A549 (cell line): ENCODE results near the gene FLVCR2. TPM values are rescaled to one million over a fixed set of nuclear protein-coding genes. Genes with fewer than 3 reads are reported as not detected.

Experiments used
- ATAC-seq, 2 experiments: fragments of 200-7000 bp in 1 of 2; fragments of >200 bp in 1 of 2; cut with Nextera tagmentation in 1 of 2; cut with Tn5 transposase in 1 of 2; 3 replicates each; pipeline versions ENCODE4 v1.8.0 to v1.9.1; 2018 to 2020; ENCODE audit warnings: mild to moderate bottlenecking in 1 of 2, moderate library complexity in 1 of 2
- CTCF ChIA-PET: fragments of 300-600 bp; sonication (Branson Sonifier 250); formaldehyde crosslinking; extraction: SDS; loops from one replicate; lab custom pipeline; 2021; ENCODE audit warnings: antibody characterized with exemption, inconsistent platforms; lab: Yijun Ruan, JAX
- POLR2A ChIA-PET: fragments of 350-600 bp; formaldehyde crosslinking; extraction: SDS; loops from one replicate; lab custom pipeline; 2021; ENCODE audit warnings: antibody characterized with exemption, inconsistent platforms; lab: Yijun Ruan, JAX
- DNase-seq, 2 experiments: peaks; one replicate each; pipeline versions ENCODE4 v3.0.0 to v3.0.0-alpha.2; 2011 to 2016; ENCODE audit warnings: low read depth in 1 of 2, low spot score in 1 of 2
- FAIRE-seq: peaks from 2 replicates; lab custom pipeline; 2011; peaks lifted over from hg19 to GRCh38; lab: Jason Lieb, UNC
- H3K27ac ChIP-seq, 2 experiments: fragments of >200 bp; sonication (Bioruptor Twin); formaldehyde crosslinking; 3 replicates each; pipeline ENCODE4 v1.5.1; 2016 to 2017
- H3K4me1 ChIP-seq: fragments of >200 bp; sonication (Bioruptor Twin); formaldehyde crosslinking; 3 replicates; pipeline ENCODE4 v1.6.1; 2016
- H3K4me2 ChIP-seq: fragments of >200 bp; sonication (Bioruptor Twin); formaldehyde crosslinking; 3 replicates; pipeline ENCODE4 v1.6.1; 2016
- H3K4me3 ChIP-seq: fragments of >200 bp; sonication (Bioruptor Twin); formaldehyde crosslinking; 3 replicates; pipeline ENCODE4 v1.5.1; 2016
- H3K9me3 ChIP-seq: fragments of >200 bp; sonication (Bioruptor Twin); formaldehyde crosslinking; 3 replicates; pipeline ENCODE4 v1.6.1; 2016
- BCL3 ChIP-seq: fragments of >200 bp; sonication (Bioruptor Twin); formaldehyde crosslinking; IDR thresholded peaks from 3 replicates; pipeline ENCODE4 v1.6.1; 2016
- CBX2 ChIP-seq: fragments of 200-600 bp; sonication (generic); IDR thresholded peaks from 2 replicates; pipeline ENCODE4 v1.6.1; 2016; ENCODE audit warnings: low read depth, mild to moderate bottlenecking, borderline replicate concordance
- CBX8 ChIP-seq: fragments of 200-600 bp; sonication (generic); IDR thresholded peaks from 2 replicates; pipeline ENCODE4 v1.6.1; 2016
- CHD2 ChIP-seq: fragments of 150-350 bp; IDR thresholded peaks from 2 replicates; pipeline ENCODE4 v1.6.1; 2014; ENCODE audit warnings: low read length; ENCODE audit not compliant: partially characterized antibody
- EHF ChIP-seq: fragments of 250-450 bp; sonication (Bioruptor Pico); IDR thresholded peaks from 2 replicates; pipeline ENCODE4 v1.5.0; 2020; ENCODE audit warnings: mild to moderate bottlenecking
- EHMT2 ChIP-seq: fragments of 200-600 bp; sonication (generic); IDR thresholded peaks from 2 replicates; pipeline ENCODE4 v1.6.1; 2016; ENCODE audit warnings: antibody characterized with exemption, low read depth, mild to moderate bottlenecking, moderate library complexity
- ESRRA ChIP-seq: fragments of 150-350 bp; IDR thresholded peaks from 2 replicates; pipeline ENCODE4 v1.6.1; 2014; ENCODE audit warnings: mild to moderate bottlenecking, low read length, borderline replicate concordance
- FOSB ChIP-seq: fragments of 250-450 bp; sonication (Bioruptor Pico); IDR thresholded peaks from 2 replicates; pipeline ENCODE4 v1.5.0; 2020; ENCODE audit warnings: mild to moderate bottlenecking, moderate library complexity
- FOSL2 ChIP-seq, 2 experiments: fragments of 450-650 bp in 1 of 2; fragments of >200 bp in 1 of 2; sonication (Bioruptor Twin) in 1 of 2; formaldehyde crosslinking; IDR thresholded peaks; 2 replicates each; pipeline versions ENCODE4 v1.5.0 to v1.6.1; 2016 to 2020; ENCODE audit warnings: mild to moderate bottlenecking in 1 of 2, moderate library complexity in 1 of 2
- GATA3 ChIP-seq: IDR thresholded peaks from 2 replicates; pipeline ENCODE4 v1.6.1; 2012; ENCODE audit warnings: borderline replicate concordance
- HDAC2 ChIP-seq: fragments of 200-600 bp; sonication (generic); IDR thresholded peaks from 2 replicates; pipeline ENCODE4 v1.6.1; 2016
- HEYL ChIP-seq: fragments of 250-450 bp; sonication (Bioruptor Pico); IDR thresholded peaks from 2 replicates; pipeline ENCODE4 v1.8.0; 2021; ENCODE audit warnings: mild to moderate bottlenecking, moderate library complexity
- HMGXB4 ChIP-seq: fragments of 250-450 bp; sonication (Bioruptor Pico); IDR thresholded peaks from 2 replicates; pipeline ENCODE4 v1.5.0; 2021; ENCODE audit warnings: mild to moderate bottlenecking, moderate library complexity, borderline replicate concordance
- HOXB13 ChIP-seq: fragments of 250-450 bp; sonication (Bioruptor Pico); IDR thresholded peaks from 2 replicates; pipeline ENCODE4 v1.5.0; 2020; ENCODE audit warnings: low read depth, mild to moderate bottlenecking, moderate library complexity
- HOXB5 ChIP-seq: fragments of 250-450 bp; sonication (Bioruptor Pico); IDR thresholded peaks from 2 replicates; pipeline ENCODE4 v1.5.0; 2020; ENCODE audit warnings: mild to moderate bottlenecking, moderate library complexity
- KDM5A ChIP-seq: fragments of 200-600 bp; sonication (generic); IDR thresholded peaks from 2 replicates; pipeline ENCODE4 v1.6.1; 2016; ENCODE audit warnings: antibody characterized with exemption, mild to moderate bottlenecking
- MAFK ChIP-seq: fragments of 450-650 bp; IDR thresholded peaks from 2 replicates; pipeline ENCODE4 v1.6.1; 2014; ENCODE audit not compliant: partially characterized antibody
- MAX ChIP-seq: IDR thresholded peaks from 2 replicates; pipeline ENCODE4 v1.6.1; 2012
- MAZ ChIP-seq: fragments of 150-350 bp; IDR thresholded peaks from 2 replicates; pipeline ENCODE4 v1.6.1; 2014; ENCODE audit warnings: antibody characterized with exemption, low read depth, low read length, borderline replicate concordance
- NR3C1 ChIP-seq: fragments of >200 bp; sonication (Bioruptor Twin); formaldehyde crosslinking; IDR thresholded peaks from 3 replicates; pipeline ENCODE4 v1.6.1; 2017
- PHF8 ChIP-seq: fragments of 200-600 bp; sonication (generic); IDR thresholded peaks from 2 replicates; pipeline ENCODE4 v1.6.1; 2016; ENCODE audit warnings: low read depth, mild to moderate bottlenecking, antibody characterized with exemption, moderate library complexity, borderline replicate concordance
- POLR2A ChIP-seq: IDR thresholded peaks from 2 replicates; pipeline ENCODE4 v1.6.1; 2012; ENCODE audit warnings: mild to moderate bottlenecking, low read length
- RAD21 ChIP-seq, 2 experiments: fragments of >200 bp in 1 of 2; sonication (Bioruptor Twin) in 1 of 2; formaldehyde crosslinking in 1 of 2; IDR thresholded peaks in 1 of 2; conservative IDR thresholded peaks in 1 of 2; 2 replicates in 1 of 2; 3 replicates in 1 of 2; pipeline ENCODE4 v1.6.1; 2012 to 2018; ENCODE audit warnings: inconsistent platforms in 1 of 2
- RCOR1 ChIP-seq: fragments of 150-350 bp; IDR thresholded peaks from 2 replicates; pipeline ENCODE4 v1.6.1; 2014; ENCODE audit warnings: antibody characterized with exemption, low read length, low read depth
- RFX5 ChIP-seq: fragments of 450-650 bp; IDR thresholded peaks from 2 replicates; pipeline ENCODE4 v1.7.1; 2014; ENCODE audit warnings: antibody characterized with exemption, mild to moderate bottlenecking, moderate library complexity
- RNF2 ChIP-seq: fragments of 200-600 bp; sonication (generic); IDR thresholded peaks from 2 replicates; pipeline ENCODE4 v1.6.1; 2016; ENCODE audit warnings: low read depth, mild to moderate bottlenecking, antibody characterized with exemption, moderate library complexity, borderline replicate concordance
- SMC3 ChIP-seq: fragments of >200 bp; sonication (Bioruptor Twin); formaldehyde crosslinking; IDR thresholded peaks from 3 replicates; pipeline ENCODE4 v1.6.1; 2018; ENCODE audit warnings: inconsistent platforms
- TP53 ChIP-seq: fragments of 250-450 bp; sonication (Bioruptor Pico); IDR thresholded peaks from 2 replicates; pipeline ENCODE4 v1.5.0; 2021; ENCODE audit warnings: mild to moderate bottlenecking, moderate library complexity
- ZFP36 ChIP-seq: fragments of 450-650 bp; IDR thresholded peaks from 2 replicates; pipeline ENCODE4 v1.6.1; 2014; ENCODE audit warnings: borderline replicate concordance; ENCODE audit not compliant: partially characterized antibody
- WGBS: methylation state at CpG from one replicate; pipeline ENCODE4 v1.1.6; 2017; ENCODE audit errors: missing lambda C conversion rate; 5-methylcytosine and 5-hydroxymethylcytosine counted together
- polyA plus RNA-seq, 4 experiments: library from polyadenylated mRNA; depleted of rRNA in 3 of 4; stranded (reverse); fragments of >200 nt; fragmentation: RNase III in 1 of 4; extraction: RNeasy Plus Mini Kit Qiagen cat#74134 plus additional on column Dnase treatment in 1 of 4; gene quantifications; 2 replicates in 3 of 4; 3 replicates in 1 of 4; pipeline ENCODE4 v1.2.3, GENCODE V29; 2011 to 2017

Gene FLVCR2
- polyA plus RNA-seq, 2 of the 4 experiments (the other 2 are of a cell fraction): 3.8 to 3.9 TPM

GRCh38 chr14:75634848-75635247 is 56.4 kb downstream of the FLVCR2 start:
- Histone ChIP-seq H3K4me2 (no peak overlapping the region), H3K4me1 (no peaks in the 10 kb centered on the region), H3K9me3 (no peaks in the 10 kb centered on the region), H3K27ac (no peak overlapping the region), H3K4me3 (no peak overlapping the region)
- TF ChIP-seq HOXB13: no peak
- no peak for TF ChIP-seq HMGXB4 (CRISPR knock-in tag)
- no peak for TF ChIP-seq NR3C1
- no peak for TF ChIP-seq CBX2
- no peak for TF ChIP-seq CHD2
- TF ChIP-seq EHMT2: no peak
- no peak for TF ChIP-seq HDAC2
- no peak for TF ChIP-seq POLR2A
- no peak for TF ChIP-seq GATA3
- no peak for TF ChIP-seq ZFP36
- no peak for TF ChIP-seq KDM5A
- no peak for TF ChIP-seq TP53
- TF ChIP-seq MAX: no peak
- TF ChIP-seq EHF (CRISPR knock-in tag): no peak
- FAIRE-seq (no peak), DNase-seq (no peak), ATAC-seq (no peak)
- CTCF ChIA-PET: interaction anchor here (0.5 to 1.8 kb wide), 6 partner anchors 15 to 186 kb away, joined by 3 to 10 read pairs (median 4); partner anchors contain the start of gene FLVCR2
- POLR2A ChIA-PET: no interaction called here
- 79% methylated on average over 5 of the region's 5 CpGs for WGBS

GRCh38 chr14:75636100-75636692 is 57.8 kb downstream of the FLVCR2 start:
- 84% methylated on average over 13 of the region's 13 CpGs for WGBS
- Histone ChIP-seq H3K9me3 (no peaks in the 10 kb centered on the region), H3K4me3 (no peak overlapping the region), H3K4me1 (no peaks in the 10 kb centered on the region), H3K27ac (no peak overlapping the region), H3K4me2 (no peak overlapping the region)
- TF ChIP-seq FOSL2 (IDR thresholded peaks at IDR 0.05) (no peak), FOSL2 (CRISPR knock-in tag; IDR thresholded peaks at IDR 0.05) (no peak), BCL3 (no peak), GATA3 (no peak), SMC3 (no peak), MAFK (no peak), PHF8 (no peak), EHF (CRISPR knock-in tag) (no peak), HOXB5 (CRISPR knock-in tag) (no peak), RCOR1 (no peak), FOSB (CRISPR knock-in tag) (no peak), ESRRA (no peak), HOXB13 (no peak), HEYL (CRISPR knock-in tag) (no peak), CHD2 (no peak), RFX5 (no peak), CBX8 (no peak), RNF2 (no peak), RAD21 (conservative IDR thresholded peaks at IDR 0.05 in 1 of 2, IDR thresholded peaks at IDR 0.05 in 1 of 2) (no peak), KDM5A (no peak), MAZ (no peak)
- CTCF ChIA-PET: interaction anchor here (1.5 to 2.1 kb wide), 6 partner anchors 10 to 75 kb away, joined by 5 to 10 read pairs (median 8); partner anchors contain the start of gene FLVCR2
- ATAC-seq (no peak), FAIRE-seq (no peak), DNase-seq (no peak)
- POLR2A ChIA-PET: interaction anchor here (0.6 kb wide), 1 partner anchor 10 kb away, joined by 8 read pairs; no protein-coding TSS in a partner anchor
